HL-60/S4 (cell line): ENCODE results near the gene ZBTB18.

Experiments
- in situ Hi-C: fragments of 300-500 bp; cut with MboI; formaldehyde crosslinking; loops from 2 replicates; pipeline ENCODE4 v1.14.3; 2022; ENCODE audit warnings: low sequenced_read_pairs

ZBTB18 gene

GRCh38 chr1:244087021-244087560, 36.0 kb downstream of the ZBTB18 start:
- in situ Hi-C loops = no loop called here

DNA sequence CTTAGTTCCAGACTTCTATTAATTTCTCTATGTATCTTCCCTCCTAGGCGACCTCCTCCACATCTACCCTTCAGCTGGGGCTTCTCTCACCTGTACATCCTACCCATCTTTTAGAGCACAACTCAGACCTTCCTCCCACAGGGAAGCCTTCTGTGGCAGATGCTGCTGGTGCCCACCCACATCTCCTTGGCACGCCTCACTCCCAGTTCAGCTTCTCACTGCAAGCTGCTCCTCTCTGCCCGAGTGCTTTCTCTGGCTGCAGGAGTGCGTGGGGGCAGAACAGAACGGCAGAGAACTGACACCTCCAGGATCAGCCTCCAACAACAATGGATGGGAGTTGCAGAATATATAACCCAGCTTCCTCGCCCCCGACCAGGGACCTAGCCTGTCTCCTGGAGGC, 36.5 kb downstream of the ZBTB18 start:
- in situ Hi-C loops = no loop called here

GRCh38 chr1:244088161-244088560, 37.1 kb downstream of the ZBTB18 start:
- in situ Hi-C loops = no loop called here

DNA sequence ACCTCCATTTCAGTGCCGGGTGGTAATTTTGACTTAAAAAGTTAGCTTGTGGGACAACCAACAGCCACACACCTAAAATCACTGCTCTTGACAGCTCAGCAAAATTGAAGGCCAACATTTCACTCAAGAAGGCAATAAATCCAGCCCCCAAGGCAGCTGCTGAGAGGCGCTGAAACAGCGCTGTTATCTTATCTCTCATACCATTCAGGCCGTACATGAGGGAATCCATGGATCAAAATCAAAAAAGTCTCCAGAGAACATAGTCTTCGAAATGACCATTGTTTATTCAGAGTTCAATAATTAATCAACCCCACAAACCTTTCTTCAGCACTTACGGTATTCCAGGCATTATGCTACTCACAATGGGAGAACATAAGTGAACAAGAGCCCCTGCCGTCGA, 38.5 kb downstream of the ZBTB18 start:
- in situ Hi-C loops = no loop called here

DNA sequence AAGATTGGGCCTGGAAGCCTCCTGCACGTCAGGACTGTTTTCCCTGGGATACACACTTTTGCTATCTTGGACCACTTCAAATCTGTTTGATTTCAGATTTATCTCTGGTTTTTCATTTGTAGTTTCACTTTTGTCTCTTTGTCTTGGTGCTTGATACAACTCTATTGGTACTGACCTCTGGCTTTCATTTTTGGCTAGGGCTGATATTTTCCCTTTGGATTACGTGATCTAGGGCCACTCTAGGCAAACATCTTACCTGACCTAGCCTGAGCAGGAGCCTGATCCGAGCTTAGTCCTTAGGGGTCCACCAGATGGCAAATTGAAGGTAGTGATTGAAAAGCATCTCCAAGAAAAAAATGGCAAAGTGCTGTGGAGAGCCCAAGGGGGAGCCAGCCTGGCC, 39.6 kb downstream of the ZBTB18 start:
- in situ Hi-C loops = no loop called here

DNA sequence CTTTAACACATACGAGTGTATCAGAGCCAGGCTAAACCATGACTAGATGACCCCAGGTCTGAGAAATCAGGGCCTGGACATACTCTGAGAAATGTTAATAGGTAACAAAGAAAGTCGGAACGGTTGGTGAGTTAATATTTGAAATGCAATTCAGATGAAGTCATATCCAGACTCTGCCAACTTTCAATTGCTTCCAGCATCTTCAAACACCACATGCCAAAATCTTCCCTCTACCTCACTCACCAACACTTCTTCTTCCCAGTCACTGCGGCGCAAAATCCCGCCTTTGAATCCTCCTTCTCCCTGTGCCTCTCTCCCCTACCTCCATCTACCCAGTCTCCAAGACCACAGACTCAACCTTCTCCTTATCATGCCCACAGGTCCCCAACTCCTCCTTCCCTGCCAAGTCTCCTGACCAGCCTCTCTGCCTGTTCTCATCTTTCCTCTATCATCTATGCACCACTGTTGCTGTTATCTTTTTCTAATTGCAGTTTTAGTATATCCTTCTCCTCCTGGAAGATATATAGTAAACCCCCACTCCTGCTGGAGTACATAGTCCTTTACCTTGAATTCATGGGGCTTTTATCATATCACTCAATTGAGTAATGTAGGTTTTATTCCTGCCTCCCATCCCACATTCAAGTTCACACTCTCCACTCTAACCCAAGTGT, 41.3 kb downstream of the ZBTB18 start:
- in situ Hi-C loops = no loop called here

DNA sequence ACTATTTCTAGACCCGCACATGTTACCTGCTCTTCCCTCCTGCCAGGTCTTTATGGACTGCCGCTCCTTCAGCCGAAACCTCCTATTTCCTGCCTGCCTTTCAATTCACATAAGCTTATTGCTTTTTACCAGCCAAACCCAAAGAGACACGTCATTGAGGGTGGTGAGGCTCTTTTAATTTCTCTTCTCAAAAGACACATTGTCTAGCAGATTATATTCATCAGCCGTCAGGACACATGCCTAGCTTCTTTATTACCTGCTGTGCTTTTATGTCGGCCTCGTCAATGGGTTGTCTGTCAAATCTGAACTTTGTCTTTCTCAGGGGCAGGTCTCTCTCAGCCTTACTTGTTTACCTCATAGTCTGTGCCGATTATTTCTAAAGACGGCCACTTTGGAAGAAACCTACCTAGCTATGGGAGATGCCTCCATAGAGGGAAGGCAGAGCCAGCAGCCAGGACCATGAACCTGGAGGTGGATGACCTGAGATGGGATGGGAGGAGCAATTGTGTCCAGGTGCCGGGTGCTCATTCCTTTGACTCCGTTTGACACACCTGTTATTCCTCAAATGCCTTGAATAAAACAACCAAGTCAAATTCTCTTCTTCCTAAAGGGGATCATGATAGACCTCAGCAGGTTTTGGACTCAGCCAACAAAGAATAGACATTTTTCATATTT, 42.0 kb downstream of the ZBTB18 start:
- in situ Hi-C loops = no loop called here

- in situ Hi-C loops = no loop called here
These were observed 43.9 kb downstream of the ZBTB18 start for GRCh38 chr1:244094880-244095528.

- in situ Hi-C loops = no loop called here
These were observed 44.4 kb downstream of the ZBTB18 start for GRCh38 chr1:244095529-244095911.

GRCh38 chr1:244096066-244096610, 45.1 kb downstream of the ZBTB18 start:
- in situ Hi-C loops = no loop called here

DNA sequence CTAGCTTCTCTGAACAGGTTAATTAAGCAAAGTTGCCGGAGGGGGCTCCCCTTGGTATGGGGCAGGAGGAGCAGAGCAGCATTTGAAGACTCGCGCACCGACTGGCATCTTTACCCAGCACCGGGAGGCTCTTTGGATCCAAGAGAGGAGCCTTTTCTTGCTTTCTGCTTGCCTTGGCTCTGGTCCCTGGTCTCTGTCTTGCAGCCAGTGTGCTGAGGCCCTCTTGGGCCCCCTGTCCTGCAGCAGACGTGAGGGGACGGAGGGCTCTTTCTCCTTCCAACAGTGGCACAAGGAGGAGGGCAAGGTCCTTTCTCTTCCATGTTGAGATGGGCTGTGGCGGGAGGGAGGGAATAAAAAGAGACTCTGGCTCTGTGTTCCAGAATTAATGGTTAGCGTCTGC, 45.6 kb downstream of the ZBTB18 start:
- in situ Hi-C loops = no loop called here

- in situ Hi-C loops = no loop called here
These were observed 46.7 kb downstream of the ZBTB18 start for GRCh38 chr1:244097523-244098405.

- in situ Hi-C loops = no loop called here
These were observed 48.3 kb downstream of the ZBTB18 start for GRCh38 chr1:244099258-244099930.

GRCh38 chr1:244100276-244100675, 49.2 kb downstream of the ZBTB18 start:
- in situ Hi-C loops = no loop called here

GRCh38 chr1:244100704-244101453, 49.8 kb downstream of the ZBTB18 start:
- in situ Hi-C loops = no loop called here

- in situ Hi-C loops = no loop called here
These were observed 51.0 kb downstream of the ZBTB18 start for GRCh38 chr1:244102046-244102445.

GRCh38 chr1:244102468-244102867, 51.4 kb downstream of the ZBTB18 start:
- in situ Hi-C loops = no loop called here

DNA sequence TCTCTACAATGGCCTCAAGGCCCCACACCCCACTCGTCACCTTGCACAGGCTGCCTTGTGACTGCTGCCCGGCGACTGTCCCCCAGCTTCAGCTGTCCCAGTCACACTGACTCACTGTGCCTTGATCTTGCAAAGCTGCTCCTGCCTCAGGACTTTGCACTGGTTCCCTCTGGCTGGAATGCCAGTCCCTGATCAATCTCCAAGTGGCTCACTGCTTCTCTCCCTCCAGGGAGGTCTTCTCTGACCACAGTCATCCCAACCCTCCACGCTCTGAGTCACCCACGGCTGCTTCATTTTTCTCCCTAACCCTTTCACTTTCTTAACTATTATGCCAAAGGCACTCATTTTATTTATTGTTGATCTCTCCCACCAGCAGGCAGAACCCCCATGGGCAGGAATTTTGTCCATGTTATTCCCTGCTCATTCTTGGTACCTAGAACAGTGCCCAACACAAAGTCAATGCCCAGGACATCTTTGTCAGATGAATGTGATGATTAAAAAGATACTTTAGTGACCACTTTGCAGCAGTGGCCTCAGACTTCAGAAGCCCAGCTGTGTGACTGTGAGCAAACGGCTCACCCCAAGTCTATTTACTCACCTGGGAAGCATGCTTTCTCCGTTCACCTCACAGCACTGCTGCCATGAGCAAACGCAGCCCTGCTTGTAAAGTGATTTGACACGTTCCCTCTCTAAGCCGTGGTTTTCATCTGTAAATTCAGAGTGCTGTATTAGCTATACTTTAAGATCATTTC, 53.4 kb downstream of the ZBTB18 start:
- in situ Hi-C loops = no loop called here

DNA sequence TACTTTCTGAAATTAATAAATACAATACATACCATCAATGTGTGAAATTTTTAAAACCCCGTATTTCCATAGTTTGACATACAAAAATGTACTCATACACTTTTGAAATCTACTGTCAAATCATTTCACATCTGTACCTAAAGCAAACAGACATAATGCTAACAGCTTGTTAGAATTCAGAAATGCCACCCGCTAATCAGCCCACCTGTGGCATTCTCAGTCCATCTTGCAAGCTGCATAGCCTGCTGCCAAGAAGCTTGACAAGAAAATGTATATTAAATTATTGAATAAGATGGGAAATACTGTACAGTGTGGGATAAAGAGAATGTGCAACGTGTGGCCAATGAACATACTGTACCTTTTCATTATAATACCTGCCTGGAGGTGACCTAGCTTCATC, 55.1 kb downstream of the ZBTB18 start:
- in situ Hi-C loops = no loop called here
